Spleen (tissue), 11 donors: Measurements from ENCODE around the gene AFMID. TPM values are rescaled to one million over a fixed set of nuclear protein-coding genes. Genes with fewer than 3 reads are reported as not detected.

Source experiments
- DNase-seq: peaks from one replicate; pipeline ENCODE4 v3.0.0-alpha.2; 2020
- H3K27ac ChIP-seq, 8 donors: fragments of 200-600 bp; sonication (generic) in 7 of 8; 1 replicate in 4 of 8; 2 replicates in 4 of 8; pipeline versions ENCODE4 v1.5.0 to v1.8.0; 2016 to 2021; ENCODE audit warnings: inconsistent platforms in 4 of 8, mild to moderate bottlenecking in 4 of 8, moderate library complexity in 1 of 8
- H3K27me3 ChIP-seq, 7 donors: fragments of 200-600 bp; sonication (generic) in 6 of 7; replicated peaks in 1 of 7; 1 replicate in 4 of 7; 2 replicates in 3 of 7; pipeline versions ENCODE4 v1.5.0 to v1.8.0; 2016 to 2021; ENCODE audit warnings: inconsistent platforms in 3 of 7, mild to moderate bottlenecking in 1 of 7
- H3K36me3 ChIP-seq, 6 donors: fragments of 200-600 bp; sonication (generic) in 5 of 6; 1 replicate in 4 of 6; 2 replicates in 2 of 6; pipeline versions ENCODE4 v1.5.0 to v1.8.0; 2016 to 2021; ENCODE audit warnings: inconsistent platforms in 2 of 6
- H3K4me1 ChIP-seq, 6 donors: fragments of 200-600 bp; sonication (generic) in 5 of 6; 1 replicate in 3 of 6; 2 replicates in 3 of 6; pipeline versions ENCODE4 v1.5.0 to v1.8.0; 2016 to 2021; ENCODE audit warnings: inconsistent platforms in 3 of 6
- H3K4me3 ChIP-seq, 8 donors: fragments of 200-600 bp; sonication (generic) in 7 of 8; 1 replicate in 4 of 8; 2 replicates in 4 of 8; pipeline versions ENCODE4 v1.5.0 to v1.8.0; 2016 to 2021; ENCODE audit warnings: inconsistent platforms in 4 of 8, mild to moderate bottlenecking in 4 of 8, moderate library complexity in 2 of 8
- H3K9me3 ChIP-seq, 8 donors: fragments of 200-600 bp; sonication (generic) in 7 of 8; 1 replicate in 4 of 8; 2 replicates in 4 of 8; pipeline versions ENCODE4 v1.5.0 to v1.8.0; 2016 to 2021; ENCODE audit warnings: inconsistent platforms in 4 of 8
- POLR2A ChIP-seq, 3 donors: fragments of 450-650 bp; IDR thresholded peaks; one replicate each; pipeline ENCODE4 v1.5.1; 2017; ENCODE audit warnings: antibody characterized with exemption in 3 of 3, mild to moderate bottlenecking in 1 of 3
- POLR2AphosphoS5 ChIP-seq, 3 donors: sonication (generic); formaldehyde crosslinking; IDR thresholded peaks; one replicate each; pipeline ENCODE4 v1.5.1; 2017; ENCODE audit warnings: antibody characterized with exemption in 3 of 3
- WGBS, 5 donors: extraction: QIAGEN DNeasy Blood & Tissue Kit in 3 of 5; methylation state at CpG; one replicate each; pipeline versions ENCODE4 v1.1.5 to v1.1.7; 2013 to 2018; 5-methylcytosine and 5-hydroxymethylcytosine counted together
- intact Hi-C: fragments of 100-400 bp; cut with DNase I; formaldehyde crosslinking; loops from one replicate; pipeline ENCODE4 v1.15.0; 2023; ENCODE audit warnings: low total_unique reads
- polyA plus RNA-seq, 3 donors: library from polyadenylated mRNA; stranded (reverse); fragments of 200-250 nt; gene quantifications; one replicate each; pipeline ENCODE4 v1.2.1, GENCODE V29; 2013
- total RNA-seq, 7 donors: library from RNA; depleted of rRNA in 3 of 7; stranded (reverse); fragments of >200 nt in 3 of 7; fragmentation: NEBNext Ultra II Directional in 4 of 7; extraction: Animal tissue kit (Norgen Biotek cat#: 25700) in 4 of 7; gene quantifications; one replicate each; pipeline versions ENCODE4 v1.1.0 to v1.2.1, GENCODE V29; 2016 to 2021
- TF ChIP-seq, protein P1 (sequence below), 11 experiments: fragments of 200-600 bp in 7 of 11; fragments of 450-650 bp in 4 of 11; sonication (generic) in 4 of 11; IDR thresholded peaks in 8 of 11; conservative IDR thresholded peaks in 3 of 11; 1 replicate in 7 of 11; 2 replicates in 4 of 11; pipeline versions ENCODE4 v1.4.0 to v1.8.0; 2016 to 2021; ENCODE audit warnings: antibody characterized with exemption in 11 of 11, inconsistent platforms in 4 of 11, mild to moderate bottlenecking in 1 of 11
- donor health status: healthy with polysubstance abuse.
- donor health status: DM: no; HTN: no; CAD: no; lungs with moderate emphysema.
- donor health status: DM: no; HTN: no; CAD: no.
- donor health status: Bipolar disorder and iron deficiency.
- donor health status: healthy.
- donor health status: DM: no; HTN: no; CAD: no.
- donor health status: DM: yes; HTN: yes; CAD: no.

The AFMID gene
- total and polyA plus RNA-seq, 10 donors: 13.1 to 42.5 (median 24.2) TPM

DNA sequence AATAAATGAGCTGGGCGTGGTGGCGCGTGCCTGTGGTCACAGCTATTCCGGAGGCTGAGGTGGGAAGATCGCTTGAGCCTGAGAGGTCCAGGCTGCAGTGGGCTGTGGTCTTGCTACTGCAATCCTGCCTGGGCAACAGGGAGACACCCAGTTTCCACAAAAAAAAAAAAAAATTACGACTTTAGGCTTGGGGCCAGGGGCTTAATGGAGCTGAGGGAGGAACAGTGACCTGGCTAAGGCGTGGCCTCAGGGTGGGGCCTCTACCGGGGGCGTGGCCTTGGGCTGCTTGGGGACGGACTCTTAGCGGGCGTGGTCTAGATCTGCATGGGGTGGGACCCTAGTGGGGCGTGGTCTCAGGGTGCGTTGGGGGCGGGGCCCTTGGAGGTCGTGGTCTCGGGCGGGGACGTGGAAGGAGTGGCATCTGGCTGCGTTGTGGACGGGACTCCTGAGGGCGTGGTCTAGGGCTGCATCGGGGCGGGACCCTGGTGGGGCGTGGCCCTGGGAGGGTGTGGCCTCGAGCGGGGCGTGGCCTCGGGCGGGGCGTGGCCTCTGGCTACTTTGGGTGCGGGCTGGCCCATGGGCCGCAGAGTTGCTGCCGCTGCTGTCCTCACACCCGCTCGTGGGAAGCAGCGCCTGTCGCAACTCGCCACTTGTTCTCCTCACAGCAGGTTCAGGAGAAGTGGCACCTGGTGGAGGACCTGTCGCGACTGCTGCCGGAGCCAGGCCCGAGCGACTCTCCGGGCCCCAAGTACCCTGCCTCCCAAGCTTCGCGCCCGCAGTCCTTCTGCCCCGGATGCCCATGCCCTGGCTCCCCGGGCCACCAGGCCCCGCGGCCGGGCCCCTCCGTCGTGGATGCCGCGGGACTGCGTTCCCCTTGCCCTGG, 46.8 kb upstream of the AFMID start:
- H3K9me3 ChIP-seq: no peaks in the 10 kb centered on the region
- peak overlapping the region in 5 of 8 donors; percentile 10 to 49 (median 14) for H3K4me3 ChIP-seq
- TF ChIP-seq, protein P1, sequence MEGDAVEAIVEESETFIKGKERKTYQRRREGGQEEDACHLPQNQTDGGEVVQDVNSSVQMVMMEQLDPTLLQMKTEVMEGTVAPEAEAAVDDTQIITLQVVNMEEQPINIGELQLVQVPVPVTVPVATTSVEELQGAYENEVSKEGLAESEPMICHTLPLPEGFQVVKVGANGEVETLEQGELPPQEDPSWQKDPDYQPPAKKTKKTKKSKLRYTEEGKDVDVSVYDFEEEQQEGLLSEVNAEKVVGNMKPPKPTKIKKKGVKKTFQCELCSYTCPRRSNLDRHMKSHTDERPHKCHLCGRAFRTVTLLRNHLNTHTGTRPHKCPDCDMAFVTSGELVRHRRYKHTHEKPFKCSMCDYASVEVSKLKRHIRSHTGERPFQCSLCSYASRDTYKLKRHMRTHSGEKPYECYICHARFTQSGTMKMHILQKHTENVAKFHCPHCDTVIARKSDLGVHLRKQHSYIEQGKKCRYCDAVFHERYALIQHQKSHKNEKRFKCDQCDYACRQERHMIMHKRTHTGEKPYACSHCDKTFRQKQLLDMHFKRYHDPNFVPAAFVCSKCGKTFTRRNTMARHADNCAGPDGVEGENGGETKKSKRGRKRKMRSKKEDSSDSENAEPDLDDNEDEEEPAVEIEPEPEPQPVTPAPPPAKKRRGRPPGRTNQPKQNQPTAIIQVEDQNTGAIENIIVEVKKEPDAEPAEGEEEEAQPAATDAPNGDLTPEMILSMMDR (IDR thresholded peaks at IDR 0.05 in 8 of 11, conservative IDR thresholded peaks at IDR 0.05 in 3 of 11): peak in 3 of 11 experiments; percentile 13 to 25 (median 24)
- peak; percentile 81 to 89 (median 88) for TF ChIP-seq POLR2AphosphoS5 (IDR thresholded peaks at IDR 0.05)
- peak in 1 of 3 donors; percentile 16 for TF ChIP-seq POLR2A (IDR thresholded peaks at IDR 0.05)
- DNase-seq: peak; percentile 99
- peaks cover 0 to 57% (median 29%) of the 10 kb centered on the region in 6 donors for H3K36me3 ChIP-seq
- 25 to 42% (median 31%) methylated on average over 34 to 58 of the region's 58 CpGs for WGBS, 5 donors
- H3K4me1 ChIP-seq: peaks cover 46 to 100% (median 84%) of the 10 kb centered on the region in 6 donors
- peak overlapping the region; percentile 2 to 84 (median 74) for H3K27ac ChIP-seq
- intact Hi-C loops: no loop called here
- H3K27me3 ChIP-seq: no peaks in the 10 kb centered on the region

DNA sequence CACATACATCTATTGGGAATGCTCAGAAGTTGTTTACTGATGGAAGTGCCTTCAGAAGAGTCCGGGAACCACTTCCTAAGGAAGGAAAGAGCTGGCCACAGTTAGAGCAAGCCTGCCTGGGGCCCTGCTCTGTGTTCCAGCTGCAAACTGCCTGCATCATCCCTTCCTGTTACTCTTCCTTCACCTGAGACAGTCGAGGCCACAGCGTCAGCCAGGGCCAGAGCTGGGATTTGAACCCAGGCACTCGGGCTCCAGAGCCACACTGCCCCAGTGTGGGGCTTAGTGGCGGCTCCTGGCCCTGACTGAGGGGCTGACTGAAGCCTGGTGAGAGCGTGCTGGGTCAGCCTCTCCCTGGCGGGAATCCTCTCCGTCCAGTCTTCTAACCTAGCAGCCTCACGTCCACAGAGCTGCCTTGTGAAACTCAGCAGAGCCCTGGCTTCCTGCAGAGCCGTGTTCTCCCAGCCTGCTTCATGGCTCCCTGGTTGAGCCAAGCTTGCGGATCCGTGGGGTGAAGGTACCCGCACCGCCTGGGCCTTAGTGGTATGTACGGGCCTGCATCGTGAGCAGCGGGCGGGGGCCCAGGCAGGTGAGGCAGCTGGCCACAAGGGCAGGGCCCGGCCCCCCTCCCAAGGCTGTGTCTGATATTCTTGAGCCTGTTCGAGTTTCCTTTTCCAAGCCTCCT, 45.6 kb upstream of the AFMID start:
- intact Hi-C loops: no loop called here
- peaks cover 55 to 100% (median 87%) of the 10 kb centered on the region in 6 donors for H3K4me1 ChIP-seq
- peak overlapping the region in 7 of 8 donors; percentile 65 to 84 (median 75) for H3K27ac ChIP-seq
- WGBS, 5 donors: 76 to 86% (median 77%) methylated on average over 14 to 20 of the region's 20 CpGs
- TF ChIP-seq POLR2AphosphoS5 (IDR thresholded peaks at IDR 0.05) (peak; percentile 44 to 87 (median 65)), POLR2A (IDR thresholded peaks at IDR 0.05) (no peak)
- TF ChIP-seq, protein P1 (IDR thresholded peaks at IDR 0.05 in 8 of 11, conservative IDR thresholded peaks at IDR 0.05 in 3 of 11): no peak
- H3K4me3 ChIP-seq: no peak overlapping the region
- no peaks in the 10 kb centered on the region for H3K27me3 ChIP-seq
- DNase-seq: peak; percentile 81
- peaks cover 0 to 45% (median 18%) of the 10 kb centered on the region in 6 donors for H3K36me3 ChIP-seq
- H3K9me3 ChIP-seq: no peaks in the 10 kb centered on the region

DNA sequence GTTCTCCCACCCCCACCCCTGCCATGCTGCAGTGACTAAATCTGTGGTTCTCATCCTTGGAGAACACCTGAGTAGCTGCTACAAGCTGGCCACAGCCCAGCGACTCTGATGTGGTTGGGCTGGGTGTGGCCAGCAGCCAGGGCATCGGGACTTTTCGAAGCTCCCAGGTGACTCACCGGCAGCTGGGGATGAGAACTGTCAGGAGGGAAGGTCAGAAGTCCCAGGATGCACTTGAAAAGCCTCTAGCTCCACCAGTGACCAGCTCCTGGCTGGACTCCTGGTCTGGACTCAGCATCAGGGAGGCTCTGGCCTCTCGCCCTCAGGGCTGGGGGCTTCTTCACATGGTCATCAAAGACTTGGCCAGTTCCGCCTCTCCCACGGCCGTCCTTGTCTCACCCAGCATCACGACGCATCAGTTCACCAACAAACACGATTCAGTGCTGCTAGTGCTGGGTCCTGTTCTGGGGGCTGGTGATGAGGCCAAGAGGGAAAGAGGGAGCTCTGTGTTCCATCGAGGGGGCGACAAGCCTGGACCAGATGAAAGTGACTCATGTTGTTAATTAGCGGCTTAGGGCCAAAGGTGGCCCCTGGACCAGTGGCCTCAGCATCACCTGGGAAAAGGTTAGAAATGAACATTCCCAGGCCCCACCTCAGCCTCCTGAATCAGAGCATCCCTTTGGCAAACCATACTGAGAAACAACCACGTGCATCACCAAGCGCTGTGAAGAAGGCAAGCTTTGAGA, 44.9 kb upstream of the AFMID start:
- intact Hi-C loops: no loop called here
- Histone ChIP-seq H3K4me1 (peaks cover 50 to 100% (median 87%) of the 10 kb centered on the region in 6 donors), H3K9me3 (no peaks in the 10 kb centered on the region), H3K4me3 (no peak overlapping the region), H3K27me3 (no peaks in the 10 kb centered on the region), H3K27ac (peak overlapping the region in 4 of 8 donors; percentile 69 to 84 (median 78)), H3K36me3 (peaks cover 0 to 38% (median 12%) of the 10 kb centered on the region in 6 donors)
- WGBS, 5 donors: 83 to 96% (median 84%) methylated on average over 12 to 16 of the region's 16 CpGs
- TF ChIP-seq POLR2AphosphoS5 (IDR thresholded peaks at IDR 0.05): peak in 1 of 3 donors; percentile 48
- TF ChIP-seq, protein P1 (IDR thresholded peaks at IDR 0.05 in 8 of 11, conservative IDR thresholded peaks at IDR 0.05 in 3 of 11): no peak
- DNase-seq: no peak
